HCT116 (cell line): ENCODE data around the gene CDKAL1. TPM values are rescaled to one million over a fixed set of nuclear protein-coding genes. Genes with fewer than 3 reads are reported as not detected.

Experiments
- ATAC-seq: fragments of 200-7000 bp; cut with Tn5 transposase; 2 replicates; pipeline ENCODE4 v1.9.1; 2020; ENCODE audit warnings: mild to moderate bottlenecking, moderate library complexity
- BruUV-seq: library from RNA; stranded (reverse); fragments of 400-500 nt; replicated peaks from 2 replicates; lab custom pipeline; 2021; lab: Mats Ljungman, UMichigan
- CTCF ChIA-PET: fragments of 300-600 bp; sonication (Branson Sonifier 250); formaldehyde crosslinking; loops from one replicate; lab custom pipeline; 2021; ENCODE audit warnings: antibody characterized with exemption; lab: Charles Lee
- POLR2A ChIA-PET: fragments of 300-600, 350-600 bp; sonication (Branson Sonifier 250); formaldehyde crosslinking; loops from one replicate; lab custom pipeline; 2021; ENCODE audit warnings: antibody characterized with exemption; lab: Charles Lee
- RAD21 ChIA-PET, 2 experiments: fragments of 300-600 bp; sonication (Branson Sonifier 250); formaldehyde crosslinking; loops; one replicate each; lab custom pipeline; 2023; ENCODE audit warnings: low total read pairs in 2 of 2; ENCODE audit not compliant: uncharacterized antibody in 2 of 2, unreplicated experiment in 2 of 2, low non-redundant PET in 1 of 2; lab: Charles Lee
- DNase-seq: peaks from one replicate; pipeline ENCODE4 v3.0.0-alpha.2; 2010; ENCODE audit warnings: low read depth, low spot score
- H2AFZ ChIP-seq: fragments of 200-600 bp; shearing (Covaris generic), sonication (generic); 2 replicates; pipeline ENCODE4 v1.6.1; 2017; ENCODE audit warnings: low read depth, mixed run types, mixed read lengths, antibody characterized with exemption, low read length; ENCODE audit not compliant: poor library complexity, severe bottlenecking
- H3K27ac ChIP-seq: 2 replicates; pipeline ENCODE4 v1.5.1; 2012; ENCODE audit warnings: low read depth, low read length
- H3K27me3 ChIP-seq: fragments of 200-600 bp; sonication (generic); 2 replicates; pipeline ENCODE4 v1.6.1; 2016; ENCODE audit warnings: mixed run types, low read length, mixed read lengths; ENCODE audit not compliant: insufficient read depth
- H3K36me3 ChIP-seq, 2 experiments: fragments of 200-500 bp in 1 of 2; fragments of 200-600 bp in 1 of 2; sonication (Bioruptor generic) in 1 of 2; sonication (generic) in 1 of 2; 2 replicates each; pipeline versions ENCODE4 v1.5.1 to v1.6.1; 2014 to 2016; ENCODE audit warnings: low read length in 2 of 2, inconsistent platforms in 1 of 2, mixed read lengths in 1 of 2, mixed run types in 1 of 2; ENCODE audit not compliant: insufficient read depth in 2 of 2, control insufficient read depth in 1 of 2
- H3K4me1 ChIP-seq, 2 experiments: fragments of 200-600 bp in 1 of 2; sonication (generic) in 1 of 2; 2 replicates each; pipeline versions ENCODE4 v1.5.1 to v1.6.1; 2012 to 2017; ENCODE audit warnings: low read length in 2 of 2, inconsistent platforms in 1 of 2, mild to moderate bottlenecking in 1 of 2, mixed read lengths in 1 of 2, mixed run types in 1 of 2, moderate library complexity in 1 of 2; ENCODE audit not compliant: insufficient read depth in 2 of 2, control insufficient read depth in 1 of 2
- H3K4me2 ChIP-seq: fragments of 200-600 bp; sonication (generic); 2 replicates; pipeline ENCODE4 v1.6.1; 2017; ENCODE audit warnings: mixed run types, low read length, mixed read lengths
- H3K4me3 ChIP-seq, 2 experiments: fragments of 200-600 bp in 1 of 2; sonication (generic) in 1 of 2; replicated peaks in 1 of 2; 2 replicates each; pipeline ENCODE4 v1.5.1; 2011 to 2016; ENCODE audit warnings: low read length in 2 of 2, control low read depth in 1 of 2, low read depth in 1 of 2, mild to moderate bottlenecking in 1 of 2, mixed read lengths in 1 of 2, mixed run types in 1 of 2
- H3K79me2 ChIP-seq: fragments of 200-600 bp; sonication (generic); 2 replicates; pipeline ENCODE4 v1.6.1; 2017; ENCODE audit warnings: mild to moderate bottlenecking, mixed run types, low read length, moderate library complexity, mixed read lengths; ENCODE audit not compliant: insufficient read depth
- H3K9ac ChIP-seq: fragments of 200-600 bp; sonication (generic); 2 replicates; pipeline ENCODE4 v1.6.1; 2016; ENCODE audit warnings: low read length, mixed read lengths
- H3K9me2 ChIP-seq: fragments of 200-600 bp; sonication (generic), shearing (Covaris generic); 2 replicates; pipeline ENCODE4 v1.6.1; 2017; ENCODE audit warnings: mixed run types, mild to moderate bottlenecking, moderate library complexity; ENCODE audit not compliant: insufficient read depth
- H3K9me3 ChIP-seq, 2 experiments: fragments of 200-500 bp in 1 of 2; fragments of 200-600 bp in 1 of 2; sonication (Bioruptor generic) in 1 of 2; sonication (generic) in 1 of 2; 2 replicates each; pipeline ENCODE4 v1.6.1; 2014 to 2017; ENCODE audit warnings: low read length in 2 of 2, mixed read lengths in 2 of 2, inconsistent platforms in 1 of 2, low read depth in 1 of 2, mild to moderate bottlenecking in 1 of 2, mixed run types in 1 of 2, moderate library complexity in 1 of 2; ENCODE audit not compliant: control insufficient read depth in 1 of 2, insufficient read depth in 1 of 2
- H4K20me1 ChIP-seq: fragments of 200-600 bp; sonication (generic), shearing (Covaris generic); 2 replicates; pipeline ENCODE4 v1.6.1; 2017; ENCODE audit warnings: mixed run types, mild to moderate bottlenecking, moderate library complexity; ENCODE audit not compliant: insufficient read depth
- CBX3 ChIP-seq: IDR thresholded peaks from 2 replicates; pipeline ENCODE4 v1.6.1; 2012; ENCODE audit warnings: low read depth
- CEBPB ChIP-seq: IDR thresholded peaks from 2 replicates; pipeline ENCODE4 v1.6.1; 2012; ENCODE audit warnings: low read depth
- ELF1 ChIP-seq: IDR thresholded peaks from 2 replicates; pipeline ENCODE4 v1.6.1; 2012; ENCODE audit warnings: low read depth, borderline replicate concordance
- JUND ChIP-seq: IDR thresholded peaks from 2 replicates; pipeline ENCODE4 v1.6.1; 2012
- POLR2A ChIP-seq: IDR thresholded peaks from 2 replicates; pipeline ENCODE4 v1.7.0; 2011; ENCODE audit warnings: borderline replicate concordance; ENCODE audit not compliant: insufficient read depth, insufficient read length; ENCODE audit errors: extremely low read depth
- RAD21 ChIP-seq: IDR thresholded peaks from 2 replicates; pipeline ENCODE4 v1.6.1; 2012; ENCODE audit warnings: low read depth, mild to moderate bottlenecking
- SP1 ChIP-seq: IDR thresholded peaks from 2 replicates; pipeline ENCODE4 v1.6.1; 2012; ENCODE audit warnings: low read depth
- SRF ChIP-seq: IDR thresholded peaks from 2 replicates; pipeline ENCODE4 v1.6.1; 2012; ENCODE audit warnings: low read depth
- TCF7L2 ChIP-seq: IDR thresholded peaks from 2 replicates; pipeline ENCODE4 v1.7.0; 2011; ENCODE audit warnings: borderline replicate concordance, inconsistent platforms; ENCODE audit not compliant: insufficient read depth, insufficient read length; ENCODE audit errors: extremely low read depth
- ZNF274 ChIP-seq: fragments of 200-500 bp; sonication (Bioruptor generic); IDR thresholded peaks from 2 replicates; pipeline ENCODE4 v1.6.1; 2014; ENCODE audit warnings: mild to moderate bottlenecking, low read depth, low read length, inconsistent platforms
- intact Hi-C: fragments of 100-400 bp; cut with micrococcal nuclease; formaldehyde crosslinking; loops from 2 replicates; pipeline ENCODE4 v1.10.0; 2022
- total RNA-seq: library from RNA; stranded (reverse); gene quantifications from one replicate; pipeline ENCODE4 v1.2.1, GENCODE V29; 2021; ENCODE audit not compliant: unreplicated experiment
- TF ChIP-seq, protein P1 (sequence below): IDR thresholded peaks from 2 replicates; pipeline ENCODE4 v1.6.1; 2011; ENCODE audit warnings: mild to moderate bottlenecking, low read length, moderate library complexity; ENCODE audit not compliant: insufficient replicate concordance; ENCODE audit errors: extremely low read depth
- TF ChIP-seq, protein P2 (sequence below): IDR thresholded peaks from 2 replicates; pipeline ENCODE4 v1.6.1; 2012

The CDKAL1 gene
- total RNA-seq, 1 experiment from 2014 or later, result 14.9 TPM

DNA sequence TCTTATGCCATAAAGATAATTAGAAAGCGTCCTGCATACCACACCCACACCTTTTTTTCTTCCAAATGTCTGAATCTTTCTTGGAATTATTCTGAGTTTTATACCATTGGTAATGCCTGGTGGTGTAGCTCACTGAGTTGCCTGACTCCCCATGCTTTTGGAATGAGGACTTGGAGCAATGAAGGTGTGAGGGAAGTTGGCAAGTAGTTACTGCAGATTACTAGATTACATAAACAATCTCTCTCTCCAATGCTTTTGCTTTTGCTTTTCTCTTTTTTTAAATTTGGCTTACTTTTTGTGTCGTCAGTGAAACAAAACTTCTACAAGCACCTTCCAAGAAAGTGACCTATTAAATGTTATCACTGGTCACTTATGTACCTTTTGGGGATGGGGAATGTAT is 653.2 kb downstream of the CDKAL1 start:
- ChIA-PET CTCF (no interaction called here), RAD21 (no interaction called here)
- Histone ChIP-seq H3K36me3 (no peaks in the 10 kb centered on the region), H3K4me1 (peaks cover 0 to 4% of the 10 kb centered on the region in 2 experiments; a peak in 2 of 4 replicates), H3K9ac (no peak overlapping the region), H3K27ac (no peak overlapping the region), H3K9me3 (no peaks in the 10 kb centered on the region)
- DNase-seq, result no peak
- intact Hi-C loops, result no loop called here
- no peak for TF ChIP-seq JUND
- no peak for TF ChIP-seq ZNF274
- TF ChIP-seq SRF, result no peak
- no peak for TF ChIP-seq ELF1
- TF ChIP-seq POLR2A, result no peak
- no peak for TF ChIP-seq CEBPB
- no peak for TF ChIP-seq TCF7L2
- TF ChIP-seq, all 23 proteins: peak for 0
- no peak overlapping the region for H2AFZ ChIP-seq
- POLR2A ChIA-PET, result no interaction called here
- no peak for ATAC-seq
- H4K20me1 ChIP-seq, result no peaks in the 10 kb centered on the region
- H3K27me3 ChIP-seq, result no peaks in the 10 kb centered on the region
- no peaks in the 10 kb centered on the region for H3K9me2 ChIP-seq
- H3K79me2 ChIP-seq, result no peaks in the 10 kb centered on the region
- no TSS peak for BruUV-seq
- no peak overlapping the region for H3K4me2 ChIP-seq
- no peak overlapping the region for H3K4me3 ChIP-seq

DNA sequence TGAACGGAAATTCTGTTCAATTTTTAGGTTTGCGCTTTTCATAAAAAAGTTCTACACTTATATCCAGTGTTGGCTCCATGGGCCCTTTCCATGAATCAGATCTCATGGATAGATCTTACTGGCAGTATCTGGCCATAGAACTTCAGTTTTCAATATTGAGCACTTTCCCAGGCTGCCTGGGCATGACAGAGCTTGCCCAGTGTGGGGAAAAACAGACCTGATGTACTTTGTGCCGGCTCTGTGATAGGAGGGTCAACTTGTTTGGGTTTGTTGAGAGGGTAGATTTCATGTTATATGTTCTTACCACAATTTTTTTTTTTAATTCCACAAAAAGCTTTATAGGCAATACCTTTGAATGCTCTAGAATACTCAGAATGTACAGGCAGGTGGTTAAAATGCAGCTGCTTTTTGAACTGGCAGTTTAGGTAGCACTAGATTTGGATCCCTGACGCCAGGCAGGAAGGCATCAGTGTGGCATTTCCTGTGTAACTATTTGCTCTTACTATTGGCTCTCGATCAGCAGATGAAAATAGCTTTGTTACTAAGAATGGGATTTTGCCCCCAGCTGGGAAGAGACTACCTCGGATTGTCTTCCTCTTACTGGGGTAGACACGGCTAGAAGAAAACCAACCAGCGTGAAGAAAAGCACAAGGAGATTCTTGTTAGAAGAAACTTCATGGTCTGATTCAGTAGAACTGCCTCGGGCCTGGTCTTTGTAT is 654.4 kb downstream of the CDKAL1 start:
- no peak for TF ChIP-seq TCF7L2
- TF ChIP-seq, protein P1, sequence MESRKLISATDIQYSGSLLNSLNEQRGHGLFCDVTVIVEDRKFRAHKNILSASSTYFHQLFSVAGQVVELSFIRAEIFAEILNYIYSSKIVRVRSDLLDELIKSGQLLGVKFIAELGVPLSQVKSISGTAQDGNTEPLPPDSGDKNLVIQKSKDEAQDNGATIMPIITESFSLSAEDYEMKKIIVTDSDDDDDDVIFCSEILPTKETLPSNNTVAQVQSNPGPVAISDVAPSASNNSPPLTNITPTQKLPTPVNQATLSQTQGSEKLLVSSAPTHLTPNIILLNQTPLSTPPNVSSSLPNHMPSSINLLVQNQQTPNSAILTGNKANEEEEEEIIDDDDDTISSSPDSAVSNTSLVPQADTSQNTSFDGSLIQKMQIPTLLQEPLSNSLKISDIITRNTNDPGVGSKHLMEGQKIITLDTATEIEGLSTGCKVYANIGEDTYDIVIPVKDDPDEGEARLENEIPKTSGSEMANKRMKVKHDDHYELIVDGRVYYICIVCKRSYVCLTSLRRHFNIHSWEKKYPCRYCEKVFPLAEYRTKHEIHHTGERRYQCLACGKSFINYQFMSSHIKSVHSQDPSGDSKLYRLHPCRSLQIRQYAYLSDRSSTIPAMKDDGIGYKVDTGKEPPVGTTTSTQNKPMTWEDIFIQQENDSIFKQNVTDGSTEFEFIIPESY, result no peak
- no peak for TF ChIP-seq SP1
- no peak for TF ChIP-seq CEBPB
- TF ChIP-seq SRF, result no peak
- no peak for TF ChIP-seq CBX3
- no peak for TF ChIP-seq RAD21
- TF ChIP-seq, protein P2, sequence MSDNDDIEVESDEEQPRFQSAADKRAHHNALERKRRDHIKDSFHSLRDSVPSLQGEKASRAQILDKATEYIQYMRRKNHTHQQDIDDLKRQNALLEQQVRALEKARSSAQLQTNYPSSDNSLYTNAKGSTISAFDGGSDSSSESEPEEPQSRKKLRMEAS, result no peak
- H3K9me3 ChIP-seq, result no peaks in the 10 kb centered on the region; a peak in 1 of 4 replicates
- intact Hi-C loops, result no loop called here
- H3K27ac ChIP-seq, result no peak overlapping the region
- RAD21 ChIA-PET, result no interaction called here
- H3K4me1 ChIP-seq, result peaks cover 0 to 4% of the 10 kb centered on the region in 2 experiments; a peak in 2 of 4 replicates
- no peak overlapping the region for H3K9ac ChIP-seq
- H4K20me1 ChIP-seq, result no peaks in the 10 kb centered on the region
- H3K79me2 ChIP-seq, result no peaks in the 10 kb centered on the region
- H3K4me3 ChIP-seq, result no peak overlapping the region
- no peak for ATAC-seq
- CTCF ChIA-PET, result no interaction called here
- POLR2A ChIA-PET, result no interaction called here
- H3K4me2 ChIP-seq, result no peak overlapping the region
- no peaks in the 10 kb centered on the region for H3K9me2 ChIP-seq
- H3K27me3 ChIP-seq, result no peaks in the 10 kb centered on the region
- H2AFZ ChIP-seq, result no peak overlapping the region
- H3K36me3 ChIP-seq, result no peaks in the 10 kb centered on the region
- DNase-seq, result no peak
- BruUV-seq, result no TSS peak
